ENCODE data around the gene PRRT1B. TPM values are rescaled to one million over a fixed set of nuclear protein-coding genes. Genes with fewer than 3 reads are reported as not detected.

The PRRT1B gene
- total RNA-seq, 4 donors from 2014 or later = 0.19 TPM; not detected in 3

- intact Hi-C loops (cut with DNase I) = no loop called here
- WGBS = 100% methylated on average over 3 of the region's 4 CpGs
- Histone ChIP-seq H3K4me1 (peaks cover 0 to 3% (median 2%) of the 10 kb centered on the region in 4 donors), H3K27ac (replicated peaks in 1 of 4) (no peak overlapping the region), H3K4me3 (no peak overlapping the region), H3K9me3 (no peaks in the 10 kb centered on the region), H3K27me3 (no peaks in the 10 kb centered on the region), H3K36me3 (peaks cover 43 to 98% (median 90%) of the 10 kb centered on the region in 4 donors)
- TF ChIP-seq EP300 (IDR thresholded peaks at IDR 0.05) = no peak
- no peak for TF ChIP-seq POLR2AphosphoS5 (IDR thresholded peaks at IDR 0.05)
- no peak for TF ChIP-seq CTCF (IDR thresholded peaks at IDR 0.05)
- TF ChIP-seq POLR2A (IDR thresholded peaks at IDR 0.05; ENCODE audit: low read depth) = no peak
- DNase-seq (ENCODE audit: extremely low spot score) = no peak
Observed at GRCh38 chr9:131596430-131596743, 51.1 kb downstream of the PRRT1B start.

GRCh38 chr9:131597246-131597645, 51.9 kb downstream of the PRRT1B start:
- H3K36me3 ChIP-seq = peaks cover 35 to 98% (median 93%) of the 10 kb centered on the region in 4 donors
- H3K4me3 ChIP-seq = no peak overlapping the region
- no peaks in the 10 kb centered on the region for H3K9me3 ChIP-seq
- DNase-seq (ENCODE audit: extremely low spot score) = no peak
- no peaks in the 10 kb centered on the region for H3K4me1 ChIP-seq
- 90% methylated on average over 7 of the region's 7 CpGs for WGBS
- H3K27me3 ChIP-seq = no peaks in the 10 kb centered on the region
- no peak overlapping the region for H3K27ac ChIP-seq (replicated peaks in 1 of 4)
- intact Hi-C loops (cut with DNase I) = no loop called here
- TF ChIP-seq POLR2A (IDR thresholded peaks at IDR 0.05; ENCODE audit: low read depth) = no peak
- TF ChIP-seq CTCF (IDR thresholded peaks at IDR 0.05) = no peak
- TF ChIP-seq EP300 (IDR thresholded peaks at IDR 0.05) = no peak
- no peak for TF ChIP-seq POLR2AphosphoS5 (IDR thresholded peaks at IDR 0.05)

DNA sequence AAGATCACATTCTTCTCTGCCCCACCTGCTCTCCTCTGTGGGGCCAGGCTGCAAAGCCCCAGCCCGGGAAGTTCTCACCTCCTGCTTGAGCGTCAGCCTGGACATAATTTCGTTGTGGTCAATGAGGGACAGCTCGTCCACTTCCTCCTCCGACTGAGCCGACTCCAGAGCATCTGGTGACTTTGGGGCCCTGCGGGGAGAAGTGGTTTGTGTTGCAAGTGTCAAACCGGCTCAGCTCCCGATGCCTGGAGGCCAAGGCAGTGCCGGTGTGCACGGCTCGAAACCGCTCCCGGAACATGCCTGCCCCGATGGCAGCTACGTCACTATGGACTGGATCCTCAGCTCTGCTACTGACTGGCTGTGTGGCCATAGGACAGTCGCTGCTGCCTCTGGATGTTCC, 52.8 kb downstream of the PRRT1B start:
- DNase-seq (ENCODE audit: extremely low spot score) = no peak
- Histone ChIP-seq H3K27me3 (no peaks in the 10 kb centered on the region), H3K27ac (replicated peaks in 1 of 4) (no peak overlapping the region), H3K4me3 (no peak overlapping the region), H3K4me1 (no peaks in the 10 kb centered on the region), H3K9me3 (no peaks in the 10 kb centered on the region), H3K36me3 (peaks cover 35 to 98% (median 96%) of the 10 kb centered on the region in 4 donors)
- TF ChIP-seq EP300 (IDR thresholded peaks at IDR 0.05) (no peak), CTCF (IDR thresholded peaks at IDR 0.05) (no peak), POLR2A (IDR thresholded peaks at IDR 0.05; ENCODE audit: low read depth) (no peak), POLR2AphosphoS5 (IDR thresholded peaks at IDR 0.05) (peak in 1 of 2 donors; percentile 14)
- intact Hi-C loops (cut with DNase I) = no loop called here
- 78% methylated on average over 12 of the region's 17 CpGs for WGBS

DNA sequence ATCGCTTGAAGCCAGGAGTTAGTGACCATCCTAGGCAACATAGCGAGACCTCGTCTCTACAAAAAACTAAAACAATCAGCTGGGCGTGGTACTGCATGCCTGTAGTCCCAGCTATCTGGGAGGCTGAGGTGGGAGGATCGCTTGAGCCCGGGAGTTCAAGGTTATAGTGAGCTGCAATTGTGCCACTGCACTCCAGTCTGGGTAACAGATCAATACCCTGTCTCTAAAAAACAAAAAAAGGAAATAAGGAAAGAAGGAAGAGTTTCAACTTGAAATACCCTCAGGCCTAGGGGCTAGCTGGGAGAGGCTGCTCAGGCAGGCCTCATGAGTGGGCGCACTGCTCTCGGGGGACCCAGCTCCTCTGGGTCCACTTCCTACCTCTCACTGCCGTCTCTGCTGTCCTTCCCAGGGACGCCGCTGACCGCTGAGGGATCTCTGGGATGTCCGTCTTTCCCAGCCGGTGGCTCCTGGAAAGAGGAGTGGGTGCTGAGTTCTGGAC, 56.4 kb downstream of the PRRT1B start:
- Histone ChIP-seq H3K27me3 (no peaks in the 10 kb centered on the region), H3K27ac (replicated peaks in 1 of 4) (no peak overlapping the region), H3K9me3 (no peaks in the 10 kb centered on the region), H3K36me3 (peaks cover 36 to 94% (median 92%) of the 10 kb centered on the region in 4 donors), H3K4me3 (no peak overlapping the region), H3K4me1 (peaks cover 0 to 17% (median 1%) of the 10 kb centered on the region in 4 donors)
- no peak for TF ChIP-seq POLR2AphosphoS5 (IDR thresholded peaks at IDR 0.05)
- TF ChIP-seq POLR2A (IDR thresholded peaks at IDR 0.05; ENCODE audit: low read depth) = no peak
- TF ChIP-seq EP300 (IDR thresholded peaks at IDR 0.05) = no peak
- TF ChIP-seq CTCF (IDR thresholded peaks at IDR 0.05) = no peak
- WGBS = 94% methylated on average over 13 of the region's 14 CpGs
- intact Hi-C loops (cut with DNase I) = no loop called here
- no peak for DNase-seq (ENCODE audit: extremely low spot score)

GRCh38 chr9:131603199-131603598, 57.9 kb downstream of the PRRT1B start:
- WGBS = 93% methylated on average over 9 of the region's 9 CpGs
- Histone ChIP-seq H3K36me3 (peaks cover 21 to 90% (median 79%) of the 10 kb centered on the region in 4 donors), H3K27me3 (no peaks in the 10 kb centered on the region), H3K4me3 (no peak overlapping the region), H3K27ac (replicated peaks in 1 of 4) (no peak overlapping the region), H3K4me1 (peaks cover 14 to 27% (median 16%) of the 10 kb centered on the region in 4 donors), H3K9me3 (no peaks in the 10 kb centered on the region)
- TF ChIP-seq POLR2A (IDR thresholded peaks at IDR 0.05; ENCODE audit: low read depth) = no peak
- TF ChIP-seq POLR2AphosphoS5 (IDR thresholded peaks at IDR 0.05) = no peak
- TF ChIP-seq EP300 (IDR thresholded peaks at IDR 0.05) = no peak
- no peak for TF ChIP-seq CTCF (IDR thresholded peaks at IDR 0.05)
- no peak for DNase-seq (ENCODE audit: extremely low spot score)
- intact Hi-C loops (cut with DNase I) = no loop called here

Measured in esophagus muscularis mucosa (tissue), 4 donors.